Liver (tissue), 9 donors: ENCODE results near the gene ARHGAP9. TPM values are rescaled to one million over a fixed set of nuclear protein-coding genes. Genes with fewer than 3 reads are reported as not detected.
"Not testable (repeated sequence)": the region's sequence is repeated elsewhere in the genome, so short reads cannot be mapped to it uniquely, and the experiment has no call there.

Experiments used
- DNase-seq: peaks from one replicate; pipeline ENCODE4 v3.0.0-alpha.2; 2017; ENCODE audit warnings: low spot score
- H3K27ac ChIP-seq, 2 donors: one replicate each; pipeline ENCODE4 v1.7.0; 2013; ENCODE audit warnings: inconsistent platforms in 2 of 2, low read length in 2 of 2, control low read depth in 1 of 2, low read depth in 1 of 2, mild to moderate bottlenecking in 1 of 2
- H3K27me3 ChIP-seq, 4 donors: one replicate each; pipeline versions ENCODE4 v1.6.1 to v1.7.0; 2013; ENCODE audit warnings: low read length in 3 of 4, inconsistent platforms in 1 of 4, mild to moderate bottlenecking in 1 of 4, moderate library complexity in 1 of 4; ENCODE audit not compliant: control insufficient read depth in 4 of 4, insufficient read depth in 4 of 4
- H3K36me3 ChIP-seq, 4 donors: one replicate each; pipeline versions ENCODE4 v1.6.1 to v1.7.0; 2013; ENCODE audit warnings: low read length in 3 of 4, mild to moderate bottlenecking in 3 of 4, low read depth in 1 of 4, moderate library complexity in 1 of 4; ENCODE audit not compliant: control insufficient read depth in 4 of 4, insufficient read depth in 3 of 4
- H3K4me1 ChIP-seq, 4 donors: one replicate each; pipeline versions ENCODE4 v1.6.1 to v1.7.0; 2013; ENCODE audit warnings: low read length in 3 of 4, mild to moderate bottlenecking in 3 of 4, moderate library complexity in 1 of 4; ENCODE audit not compliant: control insufficient read depth in 4 of 4, insufficient read depth in 4 of 4
- H3K4me3 ChIP-seq, 3 donors: one replicate each; pipeline versions ENCODE4 v1.6.1 to v1.7.0; 2013; ENCODE audit warnings: low read length in 3 of 3, control low read depth in 1 of 3, low read depth in 1 of 3, mild to moderate bottlenecking in 1 of 3
- H3K9ac ChIP-seq, 2 donors: one replicate each; pipeline ENCODE4 v1.7.0; 2013; ENCODE audit warnings: low read length in 2 of 2, mild to moderate bottlenecking in 2 of 2, moderate library complexity in 2 of 2, control low read depth in 1 of 2, low read depth in 1 of 2
- H3K9me3 ChIP-seq, 4 donors: one replicate each; pipeline versions ENCODE4 v1.6.1 to v1.7.0; 2013; ENCODE audit warnings: low read length in 3 of 4; ENCODE audit not compliant: control insufficient read depth in 4 of 4
- ATF3 ChIP-seq: IDR thresholded peaks from 2 replicates; pipeline ENCODE4 v1.6.1; 2016; ENCODE audit warnings: antibody characterized with exemption
- EGR1 ChIP-seq, 2 donors: IDR thresholded peaks; 2 replicates each; pipeline ENCODE4 v1.6.1; 2016 to 2018; ENCODE audit warnings: antibody characterized with exemption in 2 of 2, low read depth in 2 of 2
- FOXA1 ChIP-seq: IDR thresholded peaks from 2 replicates; pipeline ENCODE4 v1.6.1; 2016; ENCODE audit warnings: antibody characterized with exemption
- FOXA2 ChIP-seq: IDR thresholded peaks from 2 replicates; pipeline ENCODE4 v1.6.1; 2016; ENCODE audit warnings: antibody characterized with exemption
- HNF4G ChIP-seq: IDR thresholded peaks from 2 replicates; pipeline ENCODE4 v1.6.1; 2016; ENCODE audit warnings: antibody characterized with exemption
- JUND ChIP-seq, 2 donors: IDR thresholded peaks; 2 replicates each; pipeline ENCODE4 v1.6.1; 2016; ENCODE audit warnings: antibody characterized with exemption in 2 of 2
- RAD21 ChIP-seq, 2 donors: IDR thresholded peaks; 2 replicates each; pipeline ENCODE4 v1.6.1; 2016; ENCODE audit warnings: antibody characterized with exemption in 2 of 2, mild to moderate bottlenecking in 2 of 2
- REST ChIP-seq: IDR thresholded peaks from 2 replicates; pipeline ENCODE4 v1.6.1; 2016; ENCODE audit warnings: antibody characterized with exemption, mild to moderate bottlenecking
- RXRA ChIP-seq, 2 donors: IDR thresholded peaks; 2 replicates each; pipeline ENCODE4 v1.6.1; 2017 to 2018; ENCODE audit warnings: antibody characterized with exemption in 2 of 2, mild to moderate bottlenecking in 1 of 2
- SP1 ChIP-seq: IDR thresholded peaks from 2 replicates; pipeline ENCODE4 v1.6.1; 2018; ENCODE audit warnings: antibody characterized with exemption, mild to moderate bottlenecking
- YY1 ChIP-seq: IDR thresholded peaks from 2 replicates; pipeline ENCODE4 v1.6.1; 2016; ENCODE audit warnings: antibody characterized with exemption, mild to moderate bottlenecking
- WGBS: extraction: QIAGEN DNeasy Blood & Tissue Kit; methylation state at CpG from one replicate; pipeline ENCODE4 v1.1.7; 2013; 5-methylcytosine and 5-hydroxymethylcytosine counted together
- polyA plus RNA-seq, 2 donors: library from polyadenylated mRNA; stranded (reverse) in 1 of 2; unstranded in 1 of 2; fragments of 200-250 nt in 1 of 2; fragments of >200 nt in 1 of 2; fragmentation: Nextera tagmentation in 1 of 2; extraction: Ambion mirVana in 1 of 2; gene quantifications; one replicate each; pipeline versions ENCODE4 v1.2.1 to v1.2.3, GENCODE V29; 2013 to 2015
- total RNA-seq, 2 donors: library from RNA; depleted of rRNA; stranded (reverse); fragments of >200 nt; gene quantifications; one replicate each; pipeline ENCODE4 v1.2.3, GENCODE V29; 2014
- donor health status: healthy.
- donor health status: healthy.
- donor health status: healthy.
- donor health status: healthy.
- donor health status: healthy.

ARHGAP9 gene
- total and polyA plus RNA-seq, 4 donors, result 3.0 to 12.0 (median 7.1) TPM

- H3K4me1 ChIP-seq, result no peaks in the 10 kb centered on the region
- WGBS, result 96% methylated on average over 4 of the region's 4 CpGs
- no peak overlapping the region for H3K4me3 ChIP-seq
- no peak overlapping the region for H3K27ac ChIP-seq
- no peaks in the 10 kb centered on the region for H3K9me3 ChIP-seq
- TF ChIP-seq YY1 (no peak), HNF4G (no peak), FOXA1 (no peak), SP1 (no peak), REST (no peak), JUND (IDR thresholded peaks at IDR 0.05) (no peak), EGR1 (IDR thresholded peaks at IDR 0.05; ENCODE audit: low read depth in 2 of 2) (no peak), FOXA2 (no peak), ATF3 (no peak), RXRA (IDR thresholded peaks at IDR 0.05) (no peak), RAD21 (IDR thresholded peaks at IDR 0.05) (no peak)
- no peak overlapping the region for H3K9ac ChIP-seq
- no peak for DNase-seq
- H3K27me3 ChIP-seq, result no peaks in the 10 kb centered on the region
- H3K36me3 ChIP-seq, result peaks cover 5 to 50% (median 38%) of the 10 kb centered on the region in 4 donors
Measured at GRCh38 chr12:57511161-57511560, 31.5 kb upstream of the ARHGAP9 start.

DNA sequence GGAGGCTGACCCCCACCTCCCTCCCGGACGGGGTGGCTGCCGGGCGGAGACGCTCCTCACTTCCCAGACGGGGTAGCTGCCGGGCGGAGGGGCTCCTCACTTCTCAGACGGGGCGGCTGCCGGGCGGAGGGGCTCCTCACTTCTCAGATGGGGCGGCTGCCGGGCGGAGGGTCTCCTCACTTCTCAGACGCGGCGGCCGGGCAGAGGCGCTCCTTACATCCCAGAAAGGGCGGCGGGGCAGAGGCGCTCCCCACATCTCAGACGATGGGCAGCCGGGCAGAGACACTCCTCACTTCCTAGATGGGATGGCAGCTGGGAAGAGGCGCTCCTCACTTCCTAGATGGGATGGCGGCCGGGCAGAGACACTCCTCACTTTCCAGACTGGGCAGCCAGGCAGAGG is 28.1 kb upstream of the ARHGAP9 start:
- H3K4me1 ChIP-seq, H3K9ac ChIP-seq, H3K27ac ChIP-seq, H3K4me3 ChIP-seq, H3K27me3 ChIP-seq, H3K9me3 ChIP-seq, DNase-seq: not testable (repeated sequence)
- WGBS, result 98% methylated on average over 25 of the region's 28 CpGs
- peaks cover 11 to 51% (median 25%) of the 10 kb centered on the region in 4 donors for H3K36me3 ChIP-seq

DNA sequence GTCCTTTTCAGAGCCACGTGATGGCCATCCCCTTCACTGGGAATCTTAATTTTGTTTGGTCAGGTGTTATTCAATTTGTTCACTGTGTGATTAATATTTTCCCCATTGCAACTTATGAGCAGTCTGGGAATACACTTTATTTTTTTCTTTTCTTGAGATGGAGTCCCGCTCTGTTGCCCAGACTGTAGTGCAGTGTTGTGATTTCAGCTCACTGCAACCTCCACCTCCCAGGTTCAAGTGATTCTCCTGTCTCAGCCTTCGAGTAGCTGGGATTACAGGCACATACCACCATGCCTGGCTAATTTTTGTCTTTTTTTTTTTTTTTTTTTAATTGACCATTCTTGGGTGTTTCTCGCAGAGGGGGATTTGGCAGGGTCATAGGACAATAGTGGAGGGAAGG is 26.9 kb upstream of the ARHGAP9 start:
- not testable (repeated sequence) for DNase-seq, H3K4me1 ChIP-seq, H3K9ac ChIP-seq, H3K4me3 ChIP-seq, H3K27ac ChIP-seq, H3K9me3 ChIP-seq, H3K27me3 ChIP-seq
- peaks cover 8 to 47% (median 19%) of the 10 kb centered on the region in 4 donors for H3K36me3 ChIP-seq
- WGBS, result 95% methylated on average over 4 of the region's 4 CpGs

DNA sequence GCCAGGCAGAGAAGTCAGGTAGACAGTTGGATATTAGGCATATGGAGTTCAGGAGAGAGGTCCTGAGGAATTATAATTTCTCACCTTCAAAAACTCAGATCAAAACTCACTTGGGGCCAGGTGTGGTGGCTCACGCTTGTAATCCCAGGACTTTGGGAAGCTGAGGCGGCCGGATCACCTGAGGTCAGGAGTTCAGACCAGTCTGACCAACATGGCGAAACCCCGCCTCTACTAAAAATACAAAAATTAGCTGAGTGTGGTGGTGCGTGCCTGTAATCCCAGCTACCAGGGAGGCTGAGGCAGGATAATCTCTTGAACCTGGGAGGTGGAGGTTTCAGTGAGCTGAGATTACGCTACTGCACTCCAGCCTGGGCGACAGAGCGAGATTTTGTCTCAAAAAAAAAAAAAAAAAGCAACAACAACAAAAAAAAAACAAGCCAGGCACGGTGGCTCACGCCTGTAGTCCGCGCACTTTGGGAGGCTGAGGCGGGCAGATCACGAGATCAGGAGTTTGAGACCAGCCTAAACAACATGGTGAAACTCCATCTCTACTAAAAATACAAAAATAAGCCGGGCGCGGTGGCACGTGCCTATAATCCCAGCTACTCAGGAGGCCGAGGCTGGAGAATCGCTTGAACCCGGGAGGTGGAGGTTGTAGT is 22.8 kb upstream of the ARHGAP9 start:
- not testable (repeated sequence) for H3K27ac ChIP-seq, H3K4me1 ChIP-seq, H3K9me3 ChIP-seq, H3K9ac ChIP-seq, H3K4me3 ChIP-seq, H3K27me3 ChIP-seq, DNase-seq
- 98% methylated on average over 22 of the region's 22 CpGs for WGBS
- H3K36me3 ChIP-seq, result peaks cover 17 to 72% (median 43%) of the 10 kb centered on the region in 4 donors
